Renal cortex interstitium (tissue), 11 donors: ENCODE measurements around the gene MEF2A. TPM values are rescaled to one million over a fixed set of nuclear protein-coding genes. Genes with fewer than 3 reads are reported as not detected.

Source experiments
- DNase-seq, 11 donors: peaks; one replicate each; pipeline ENCODE4 v3.0.0-alpha.2; 2013; ENCODE audit warnings: low read depth in 9 of 11, low spot score in 4 of 11; ENCODE audit errors: extremely low read depth in 1 of 11
- polyA plus RNA-seq, 3 donors: library from polyadenylated mRNA; unstranded; fragments of 120-200 nt; gene quantifications; one replicate each; pipeline ENCODE4 v1.2.1, GENCODE V29; 2013; ENCODE audit not compliant: insufficient read length in 3 of 3

Gene MEF2A
- polyA plus RNA-seq, 3 donors = 47.4 to 57.6 (median 56.4) TPM

DNA sequence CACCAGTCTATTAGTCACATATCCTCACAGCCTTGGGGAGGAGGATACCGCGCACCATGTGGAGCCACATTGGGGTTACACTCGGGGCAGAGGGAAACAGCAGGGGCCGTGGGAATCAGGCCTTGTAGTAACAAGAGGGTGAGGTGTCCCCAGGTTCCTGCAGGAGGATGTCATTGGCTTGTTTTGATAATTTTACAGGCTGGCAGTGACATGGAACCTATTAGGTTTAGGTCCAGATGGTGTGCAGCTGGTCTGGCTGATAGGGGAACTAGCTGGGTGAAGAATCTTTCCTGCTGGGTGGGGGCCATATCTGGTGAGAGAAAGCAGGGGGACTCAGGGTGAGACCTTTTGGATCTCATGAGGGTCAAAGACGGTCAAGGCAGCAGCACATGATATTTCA is 9.8 kb upstream of the MEF2A start:
- no peak for DNase-seq

DNA sequence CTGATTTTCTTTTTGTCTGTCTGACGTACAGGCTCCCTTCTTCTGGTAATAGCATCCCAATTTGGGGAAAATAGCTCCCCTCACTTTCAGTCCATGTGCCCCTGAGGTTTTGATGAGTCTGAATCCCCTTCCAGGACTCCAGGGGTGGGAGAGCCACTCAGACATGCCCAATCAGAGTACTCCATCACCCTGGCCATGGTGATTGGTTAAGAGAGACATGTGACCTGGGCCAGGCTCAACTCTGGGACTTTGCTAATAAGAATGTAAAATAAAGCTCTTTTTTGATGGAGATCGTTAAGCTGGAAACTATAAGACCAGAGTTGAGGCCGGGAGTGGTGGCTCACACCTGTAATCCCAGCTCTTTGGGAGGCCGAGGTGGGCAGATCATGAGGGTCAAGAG is 9.2 kb upstream of the MEF2A start:
- no peak for DNase-seq

DNA sequence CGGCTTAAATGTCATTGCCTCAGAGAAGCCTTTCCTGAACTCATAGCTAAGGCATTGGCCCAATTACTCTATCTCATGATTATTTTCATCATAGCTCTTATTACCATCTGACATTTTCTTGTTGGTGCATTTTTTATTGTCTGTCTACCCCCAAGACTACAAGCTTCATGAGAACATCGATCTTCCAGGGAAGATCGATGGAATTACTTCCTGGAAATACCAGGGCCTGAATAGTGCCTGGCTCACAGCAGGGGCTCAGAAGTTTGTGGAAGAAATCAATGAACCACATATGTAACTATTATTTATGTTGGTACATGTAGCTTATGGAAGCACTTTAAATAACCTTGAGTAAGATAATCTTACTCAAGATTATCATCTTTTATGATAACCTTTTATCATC is 7.7 kb upstream of the MEF2A start:
- no peak for DNase-seq

- DNase-seq = no peak
These were observed 7.2 kb upstream of the MEF2A start for GRCh38 chr15:99558571-99558970.

DNA sequence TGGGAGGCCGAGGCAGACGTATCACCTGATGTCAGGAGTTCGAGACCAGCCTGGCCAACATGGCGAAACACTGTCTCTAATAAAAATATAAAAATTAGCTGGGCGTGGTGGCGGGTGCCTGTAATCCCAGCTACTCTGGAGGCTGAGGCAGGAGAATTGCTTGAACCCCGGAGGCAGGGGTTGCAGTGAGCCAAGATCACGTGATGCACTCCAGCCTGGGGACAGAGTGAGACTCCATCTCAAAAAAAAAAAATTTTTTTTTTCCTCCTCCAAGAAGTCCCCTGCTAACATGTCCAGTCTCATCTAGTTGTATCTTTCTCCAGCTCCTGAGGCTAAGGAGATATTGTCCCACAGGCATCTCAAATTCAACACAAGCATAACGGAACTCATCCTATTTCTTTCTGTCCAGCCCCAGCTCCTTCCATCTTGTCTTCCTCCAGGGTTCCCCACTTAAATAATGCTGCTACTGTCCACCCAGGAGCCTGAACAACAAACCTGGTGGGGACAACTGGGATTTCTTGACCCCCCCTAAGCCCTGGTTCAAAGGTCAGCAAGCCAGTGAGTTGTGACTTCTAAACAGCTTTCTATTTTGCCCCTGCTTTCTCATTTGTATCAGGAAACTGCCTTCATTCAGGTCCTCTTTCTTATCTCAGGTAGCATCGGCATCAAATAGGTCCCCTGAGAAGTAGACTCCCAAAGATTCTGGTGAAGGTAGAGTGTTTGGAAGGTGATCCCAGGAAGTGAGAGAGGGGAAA is 4.1 kb upstream of the MEF2A start:
- no peak for DNase-seq

DNA sequence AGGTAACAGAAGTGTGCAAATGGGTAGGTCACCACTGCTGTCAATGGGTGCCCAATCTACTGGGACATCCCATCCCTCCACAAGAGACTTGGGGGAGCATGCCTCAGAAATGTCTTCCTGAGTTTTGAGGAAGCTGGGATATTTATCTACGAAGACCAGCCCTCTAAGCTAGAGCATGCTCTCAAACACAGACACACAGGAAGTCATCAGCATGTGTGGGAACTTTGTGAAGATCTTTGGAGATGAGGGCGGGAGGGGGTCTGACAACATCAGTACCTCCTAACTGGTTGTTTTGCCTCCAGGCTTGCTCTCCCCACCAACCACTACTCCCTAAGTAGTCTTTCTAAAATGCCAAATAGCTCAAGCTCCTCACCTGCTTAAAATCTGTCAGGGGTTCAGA is 3.5 kb upstream of the MEF2A start:
- no peak for DNase-seq

- DNase-seq = peak in 7 of 11 donors; percentile 13 to 34 (median 24)
These were observed 1.3 kb upstream of the MEF2A start for GRCh38 chr15:99564221-99565048.

GRCh38 chr15:99565049-99565298 is 810 bp upstream of the MEF2A start:
- DNase-seq = peak in 1 of 11 donors; percentile 18

- DNase-seq = peak in 7 of 11 donors; percentile 4 to 25 (median 20)
These were observed 543 bp downstream of the MEF2A start for GRCh38 chr15:99566157-99566897.

DNA sequence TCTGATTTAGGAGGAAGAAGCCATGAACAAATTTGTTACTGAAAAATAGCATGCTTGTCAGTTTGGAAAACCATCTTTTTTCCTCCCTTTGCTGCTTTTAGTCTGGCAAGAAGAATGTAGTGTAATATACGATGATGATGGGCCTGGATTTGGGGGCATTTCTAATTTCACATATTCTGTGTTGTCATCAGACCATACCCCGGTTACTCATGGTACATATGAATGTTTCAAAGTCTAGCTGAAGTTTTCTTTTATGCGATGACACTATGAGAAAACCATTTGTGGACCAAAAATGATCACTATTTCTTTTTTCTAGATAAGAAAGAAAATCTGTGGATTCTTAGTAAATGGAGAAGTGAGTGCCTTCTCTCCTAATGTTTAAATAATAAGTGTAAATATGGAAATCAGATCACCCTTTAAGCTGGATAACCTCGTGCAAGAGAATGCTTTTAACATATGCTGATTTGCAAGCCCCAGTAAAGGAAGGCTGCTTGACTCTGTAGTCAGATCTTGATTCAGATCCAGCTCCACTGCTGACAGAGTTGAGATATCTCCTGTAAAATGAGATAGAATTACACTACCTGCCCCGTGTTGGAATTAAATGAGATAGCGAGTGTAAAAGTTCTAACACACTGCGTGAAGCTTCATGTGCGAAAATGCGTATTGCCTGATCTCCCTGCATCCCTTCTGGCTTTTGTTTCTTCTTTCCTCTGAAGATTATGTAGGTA is 3.0 kb downstream of the MEF2A start:
- DNase-seq = no peak

GRCh38 chr15:99571299-99571698 is 5.5 kb downstream of the MEF2A start:
- no peak for DNase-seq

DNA sequence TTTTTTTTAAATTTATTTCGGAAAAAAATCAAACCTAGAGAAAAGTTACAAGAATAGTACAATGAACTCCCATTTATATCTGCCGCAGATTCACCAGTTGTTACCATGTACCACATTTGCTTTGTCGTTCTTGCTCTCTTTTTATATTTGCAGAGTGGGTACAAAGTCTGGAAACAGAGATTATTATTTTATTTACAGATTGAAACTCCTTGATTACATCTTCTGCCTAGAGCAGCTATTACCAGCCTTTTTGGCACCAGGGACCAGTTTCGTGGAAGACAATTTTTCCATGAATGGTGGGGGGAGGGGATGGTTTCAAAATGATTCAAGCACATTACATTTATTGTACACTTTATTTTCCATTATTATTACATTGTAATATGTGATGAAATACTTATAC is 8.3 kb downstream of the MEF2A start:
- no peak for DNase-seq

DNA sequence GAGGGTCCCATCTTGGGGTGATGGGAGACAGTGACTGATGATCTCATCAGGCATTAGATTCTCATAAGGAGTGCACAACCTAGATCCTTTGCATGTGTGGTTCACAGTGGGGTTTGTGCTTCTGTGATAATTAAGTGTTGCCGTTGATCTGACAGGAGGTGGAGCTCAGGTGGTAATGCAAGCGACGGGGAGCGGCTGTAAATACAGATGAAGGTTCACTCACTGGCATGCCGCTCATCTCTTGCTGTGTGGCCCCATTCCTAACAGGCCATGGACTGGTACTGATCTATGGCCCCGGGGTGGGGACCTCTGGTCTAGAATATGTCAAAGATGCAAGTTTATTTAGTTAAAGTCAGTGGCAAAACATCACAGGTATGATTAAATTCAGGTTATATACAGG is 8.7 kb downstream of the MEF2A start:
- DNase-seq = no peak

GRCh38 chr15:99578809-99579208 is 13.0 kb downstream of the MEF2A start:
- no peak for DNase-seq

GRCh38 chr15:99580076-99580475 is 14.3 kb downstream of the MEF2A start:
- DNase-seq = no peak

DNA sequence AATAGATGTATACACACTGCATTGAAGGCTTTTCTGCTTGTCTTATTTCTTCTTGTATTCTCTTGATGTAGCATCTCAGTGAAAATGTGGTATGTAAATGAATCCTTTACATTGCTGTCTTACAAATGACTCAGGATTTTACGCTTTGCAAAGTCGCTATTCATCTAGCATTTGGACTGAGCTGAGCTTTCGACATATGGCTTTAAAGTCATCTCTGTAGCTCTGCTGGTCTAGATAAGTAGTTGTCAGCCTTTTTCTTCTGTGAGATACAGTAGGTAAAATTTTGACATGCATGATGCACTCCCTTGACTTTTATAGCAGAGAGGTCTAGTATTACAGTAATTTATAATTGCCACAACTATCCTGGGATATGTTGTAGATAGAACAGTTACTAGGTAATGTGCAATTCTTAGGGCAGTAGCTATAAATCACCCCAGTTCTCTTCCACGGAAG is 16.8 kb downstream of the MEF2A start:
- DNase-seq = no peak

DNA sequence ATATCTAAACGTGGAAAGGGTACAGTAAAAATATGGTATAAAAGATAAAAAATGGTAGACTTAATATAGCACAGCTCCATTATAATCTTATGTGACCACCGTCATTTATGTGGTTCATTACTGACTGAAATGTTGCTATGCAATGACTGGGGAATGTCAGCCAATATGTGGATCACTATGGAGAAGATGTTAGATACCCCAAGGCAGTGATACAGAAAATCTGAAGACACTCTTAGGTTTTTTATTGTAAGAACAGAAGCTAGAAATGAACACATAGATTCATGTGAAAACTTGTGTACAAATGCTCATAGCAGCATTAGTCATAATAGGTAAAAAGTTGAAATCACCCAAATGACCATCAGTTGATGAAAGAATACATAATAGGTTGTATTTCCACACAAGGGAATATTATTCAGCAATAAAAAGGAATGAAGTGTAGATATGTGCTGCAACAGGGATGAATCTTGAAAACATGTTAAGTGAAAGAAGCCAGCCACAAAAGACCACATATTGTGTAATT is 18.4 kb downstream of the MEF2A start:
- no peak for DNase-seq

DNA sequence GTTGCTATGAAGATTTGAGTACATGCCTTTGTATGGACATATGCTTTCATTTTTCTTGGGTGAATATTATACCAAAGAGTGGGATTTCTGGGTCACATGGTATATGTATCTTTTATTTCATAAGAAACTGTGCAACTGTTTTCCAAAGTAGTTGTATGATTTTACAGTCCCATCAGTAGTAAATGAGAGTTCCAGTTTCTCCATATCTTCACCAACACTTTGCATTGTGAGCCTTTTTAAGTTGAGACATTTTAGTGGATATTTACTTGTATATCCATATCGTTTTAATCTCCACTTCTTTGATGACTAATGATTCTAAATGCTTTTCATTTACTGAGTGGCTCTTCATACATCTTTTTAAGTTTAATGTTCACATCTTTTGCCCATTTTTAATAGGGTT is 20.3 kb downstream of the MEF2A start:
- DNase-seq = no peak

DNA sequence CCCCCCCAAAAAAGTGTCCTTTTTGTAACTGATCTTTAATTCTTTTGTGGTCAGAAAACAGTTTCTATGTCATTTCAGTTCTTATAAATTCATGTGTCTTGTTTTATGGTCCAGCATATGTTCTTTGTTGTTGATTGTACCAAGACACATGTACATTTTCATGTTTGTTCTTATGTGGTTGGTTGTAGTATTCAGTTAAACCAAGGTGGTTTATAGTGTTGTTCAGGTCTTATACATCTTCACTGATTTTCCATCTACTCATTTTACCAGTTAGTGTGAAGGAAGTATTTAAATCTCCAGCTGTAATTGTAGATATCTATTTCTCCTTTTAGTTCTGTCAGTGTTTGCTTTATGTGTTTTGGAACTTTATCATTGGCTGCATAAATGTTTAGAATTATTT is 24.0 kb downstream of the MEF2A start:
- DNase-seq = no peak
